HCT116 (cell line): ENCODE results near the gene CYP24A1. TPM values are rescaled to one million over a fixed set of nuclear protein-coding genes. Genes with fewer than 3 reads are reported as not detected.
A peak's percentile ranks its signal among the peaks of the same experiment; 100 is the strongest.

Source experiments
- ATAC-seq: fragments of 200-7000 bp; cut with Tn5 transposase; 2 replicates; pipeline ENCODE4 v1.9.1; 2020; ENCODE audit warnings: mild to moderate bottlenecking, moderate library complexity
- BruUV-seq: library from RNA; stranded (reverse); fragments of 400-500 nt; replicated peaks from 2 replicates; lab custom pipeline; 2021; lab: Mats Ljungman, UMichigan
- CTCF ChIA-PET: fragments of 300-600 bp; sonication (Branson Sonifier 250); formaldehyde crosslinking; loops from one replicate; lab custom pipeline; 2021; ENCODE audit warnings: antibody characterized with exemption; lab: Charles Lee
- POLR2A ChIA-PET: fragments of 300-600, 350-600 bp; sonication (Branson Sonifier 250); formaldehyde crosslinking; loops from one replicate; lab custom pipeline; 2021; ENCODE audit warnings: antibody characterized with exemption; lab: Charles Lee
- RAD21 ChIA-PET, 2 experiments: fragments of 300-600 bp; sonication (Branson Sonifier 250); formaldehyde crosslinking; loops; one replicate each; lab custom pipeline; 2023; ENCODE audit warnings: low total read pairs in 2 of 2; ENCODE audit not compliant: uncharacterized antibody in 2 of 2, unreplicated experiment in 2 of 2, low non-redundant PET in 1 of 2; lab: Charles Lee
- DNase-seq: peaks from one replicate; pipeline ENCODE4 v3.0.0-alpha.2; 2010; ENCODE audit warnings: low read depth, low spot score
- H2AFZ ChIP-seq: fragments of 200-600 bp; shearing (Covaris generic), sonication (generic); 2 replicates; pipeline ENCODE4 v1.6.1; 2017; ENCODE audit warnings: low read depth, mixed run types, mixed read lengths, antibody characterized with exemption, low read length; ENCODE audit not compliant: poor library complexity, severe bottlenecking
- H3K27ac ChIP-seq: 2 replicates; pipeline ENCODE4 v1.5.1; 2012; ENCODE audit warnings: low read depth, low read length
- H3K27me3 ChIP-seq: fragments of 200-600 bp; sonication (generic); 2 replicates; pipeline ENCODE4 v1.6.1; 2016; ENCODE audit warnings: mixed run types, low read length, mixed read lengths; ENCODE audit not compliant: insufficient read depth
- H3K36me3 ChIP-seq, 2 experiments: fragments of 200-500 bp in 1 of 2; fragments of 200-600 bp in 1 of 2; sonication (Bioruptor generic) in 1 of 2; sonication (generic) in 1 of 2; 2 replicates each; pipeline versions ENCODE4 v1.5.1 to v1.6.1; 2014 to 2016; ENCODE audit warnings: low read length in 2 of 2, inconsistent platforms in 1 of 2, mixed read lengths in 1 of 2, mixed run types in 1 of 2; ENCODE audit not compliant: insufficient read depth in 2 of 2, control insufficient read depth in 1 of 2
- H3K4me1 ChIP-seq, 2 experiments: fragments of 200-600 bp in 1 of 2; sonication (generic) in 1 of 2; 2 replicates each; pipeline versions ENCODE4 v1.5.1 to v1.6.1; 2012 to 2017; ENCODE audit warnings: low read length in 2 of 2, inconsistent platforms in 1 of 2, mild to moderate bottlenecking in 1 of 2, mixed read lengths in 1 of 2, mixed run types in 1 of 2, moderate library complexity in 1 of 2; ENCODE audit not compliant: insufficient read depth in 2 of 2, control insufficient read depth in 1 of 2
- H3K4me2 ChIP-seq: fragments of 200-600 bp; sonication (generic); 2 replicates; pipeline ENCODE4 v1.6.1; 2017; ENCODE audit warnings: mixed run types, low read length, mixed read lengths
- H3K4me3 ChIP-seq, 2 experiments: fragments of 200-600 bp in 1 of 2; sonication (generic) in 1 of 2; replicated peaks in 1 of 2; 2 replicates each; pipeline ENCODE4 v1.5.1; 2011 to 2016; ENCODE audit warnings: low read length in 2 of 2, control low read depth in 1 of 2, low read depth in 1 of 2, mild to moderate bottlenecking in 1 of 2, mixed read lengths in 1 of 2, mixed run types in 1 of 2
- H3K79me2 ChIP-seq: fragments of 200-600 bp; sonication (generic); 2 replicates; pipeline ENCODE4 v1.6.1; 2017; ENCODE audit warnings: mild to moderate bottlenecking, mixed run types, low read length, moderate library complexity, mixed read lengths; ENCODE audit not compliant: insufficient read depth
- H3K9ac ChIP-seq: fragments of 200-600 bp; sonication (generic); 2 replicates; pipeline ENCODE4 v1.6.1; 2016; ENCODE audit warnings: low read length, mixed read lengths
- H3K9me2 ChIP-seq: fragments of 200-600 bp; sonication (generic), shearing (Covaris generic); 2 replicates; pipeline ENCODE4 v1.6.1; 2017; ENCODE audit warnings: mixed run types, mild to moderate bottlenecking, moderate library complexity; ENCODE audit not compliant: insufficient read depth
- H3K9me3 ChIP-seq, 2 experiments: fragments of 200-500 bp in 1 of 2; fragments of 200-600 bp in 1 of 2; sonication (Bioruptor generic) in 1 of 2; sonication (generic) in 1 of 2; 2 replicates each; pipeline ENCODE4 v1.6.1; 2014 to 2017; ENCODE audit warnings: low read length in 2 of 2, mixed read lengths in 2 of 2, inconsistent platforms in 1 of 2, low read depth in 1 of 2, mild to moderate bottlenecking in 1 of 2, mixed run types in 1 of 2, moderate library complexity in 1 of 2; ENCODE audit not compliant: control insufficient read depth in 1 of 2, insufficient read depth in 1 of 2
- H4K20me1 ChIP-seq: fragments of 200-600 bp; sonication (generic), shearing (Covaris generic); 2 replicates; pipeline ENCODE4 v1.6.1; 2017; ENCODE audit warnings: mixed run types, mild to moderate bottlenecking, moderate library complexity; ENCODE audit not compliant: insufficient read depth
- CBX3 ChIP-seq: IDR thresholded peaks from 2 replicates; pipeline ENCODE4 v1.6.1; 2012; ENCODE audit warnings: low read depth
- ELF1 ChIP-seq: IDR thresholded peaks from 2 replicates; pipeline ENCODE4 v1.6.1; 2012; ENCODE audit warnings: low read depth, borderline replicate concordance
- EZH2 ChIP-seq: fragments of 200-600 bp; sonication (generic); IDR thresholded peaks from 2 replicates; pipeline ENCODE4 v1.6.1; 2017; ENCODE audit warnings: antibody characterized with exemption, mixed run types
- EZH2phosphoT487 ChIP-seq: fragments of 200-600 bp; IDR thresholded peaks from 2 replicates; pipeline ENCODE4 v1.6.1; 2018; ENCODE audit warnings: antibody characterized with exemption, borderline replicate concordance
- FOSL1 ChIP-seq: IDR thresholded peaks from 2 replicates; pipeline ENCODE4 v1.6.1; 2012; ENCODE audit warnings: low read depth
- JUND ChIP-seq: IDR thresholded peaks from 2 replicates; pipeline ENCODE4 v1.6.1; 2012
- POLR2A ChIP-seq: IDR thresholded peaks from 2 replicates; pipeline ENCODE4 v1.7.0; 2011; ENCODE audit warnings: borderline replicate concordance; ENCODE audit not compliant: insufficient read depth, insufficient read length; ENCODE audit errors: extremely low read depth
- POLR2AphosphoS5 ChIP-seq: IDR thresholded peaks from 2 replicates; pipeline ENCODE4 v1.6.1; 2011; ENCODE audit warnings: mild to moderate bottlenecking, low read depth, low read length, moderate library complexity
- RAD21 ChIP-seq: IDR thresholded peaks from 2 replicates; pipeline ENCODE4 v1.6.1; 2012; ENCODE audit warnings: low read depth, mild to moderate bottlenecking
- REST ChIP-seq: IDR thresholded peaks from 2 replicates; pipeline ENCODE4 v1.6.1; 2012; ENCODE audit warnings: low read depth
- SP1 ChIP-seq: IDR thresholded peaks from 2 replicates; pipeline ENCODE4 v1.6.1; 2012; ENCODE audit warnings: low read depth
- SRF ChIP-seq: IDR thresholded peaks from 2 replicates; pipeline ENCODE4 v1.6.1; 2012; ENCODE audit warnings: low read depth
- ZBTB33 ChIP-seq: IDR thresholded peaks from 2 replicates; pipeline ENCODE4 v1.6.1; 2011; ENCODE audit warnings: mild to moderate bottlenecking, low read length, moderate library complexity; ENCODE audit not compliant: insufficient replicate concordance; ENCODE audit errors: extremely low read depth
- ZFX ChIP-seq: fragments of 450-650 bp; IDR thresholded peaks from 2 replicates; pipeline ENCODE4 v1.6.1; 2017
- ZNF274 ChIP-seq: fragments of 200-500 bp; sonication (Bioruptor generic); IDR thresholded peaks from 2 replicates; pipeline ENCODE4 v1.6.1; 2014; ENCODE audit warnings: mild to moderate bottlenecking, low read depth, low read length, inconsistent platforms
- intact Hi-C: fragments of 100-400 bp; cut with micrococcal nuclease; formaldehyde crosslinking; loops from 2 replicates; pipeline ENCODE4 v1.10.0; 2022
- total RNA-seq: library from RNA; stranded (reverse); gene quantifications from one replicate; pipeline ENCODE4 v1.2.1, GENCODE V29; 2021; ENCODE audit not compliant: unreplicated experiment
- TF ChIP-seq, protein P1 (sequence below): IDR thresholded peaks from 2 replicates; pipeline ENCODE4 v1.6.1; 2012
- TF ChIP-seq, protein P2 (sequence below): IDR thresholded peaks from 2 replicates; pipeline ENCODE4 v1.6.1; 2012
- TF ChIP-seq, protein P3 (sequence below), 3 experiments: fragments of 200-600 bp in 1 of 3; sonication (generic) in 1 of 3; IDR thresholded peaks in 2 of 3; conservative IDR thresholded peaks in 1 of 3; 2 replicates each; pipeline ENCODE4 v1.5.1; 2012 to 2017; ENCODE audit warnings: low read depth in 2 of 3, low read length in 2 of 3, antibody characterized with exemption in 1 of 3, borderline replicate concordance in 1 of 3, control low read depth in 1 of 3, mild to moderate bottlenecking in 1 of 3, mixed read lengths in 1 of 3, mixed run types in 1 of 3, moderate library complexity in 1 of 3; ENCODE audit not compliant: insufficient read depth in 1 of 3

The CYP24A1 gene
- total RNA-seq, 1 experiment from 2014 or later: 267 TPM

DNA sequence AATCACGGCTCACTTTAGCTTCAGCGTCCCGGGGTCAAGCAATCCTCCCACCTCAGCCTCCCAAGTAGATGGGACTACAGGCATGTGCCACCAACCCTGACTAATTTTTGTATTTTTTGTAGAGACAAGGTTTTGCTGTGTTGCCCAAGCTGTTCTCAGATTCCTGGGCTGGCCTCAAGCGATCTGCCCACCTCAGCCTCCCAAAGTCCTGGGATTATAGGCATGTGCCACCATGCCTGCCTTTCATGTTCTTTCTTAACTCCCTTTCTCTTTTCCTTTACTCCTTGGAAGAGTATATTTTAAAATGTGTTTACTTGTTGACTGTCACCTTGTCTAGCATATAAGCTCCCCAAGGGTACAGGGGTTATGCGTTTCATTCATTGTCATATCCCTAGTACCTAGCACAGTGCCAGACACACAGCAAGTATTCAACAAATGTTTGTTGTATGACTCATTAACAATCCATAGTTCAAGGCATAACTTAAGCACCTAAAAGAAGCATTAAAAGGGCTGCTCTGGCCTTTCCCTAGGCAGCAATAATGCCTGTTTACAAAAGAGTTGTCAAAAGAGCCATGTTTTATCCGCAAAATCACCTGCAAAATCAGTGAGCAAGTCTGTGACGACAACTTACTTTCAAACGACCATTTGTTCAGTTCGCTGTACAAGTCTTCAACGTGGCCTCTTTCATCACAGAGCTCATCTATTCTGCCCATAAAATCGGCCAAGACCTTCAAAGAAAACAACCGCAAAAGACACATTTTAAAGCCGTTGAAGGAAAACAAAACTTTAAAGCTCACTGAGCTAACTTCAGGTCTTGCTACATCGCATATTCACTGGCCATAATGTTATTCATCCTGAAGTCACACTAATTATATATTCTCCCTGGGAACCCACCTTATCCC, 4.6 kb downstream of the CYP24A1 start:
- Histone ChIP-seq H4K20me1 (no peaks in the 10 kb centered on the region), H3K36me3 (peaks cover 8 to 24% of the 10 kb centered on the region in 2 experiments; a peak in 3 of 4 replicates), H3K27ac (peak overlapping the region; percentile 94), H3K27me3 (no peaks in the 10 kb centered on the region), H3K4me2 (peak overlapping the region; percentile 94), H3K9me3 (no peaks in the 10 kb centered on the region), H3K79me2 (peaks cover 53% of the 10 kb centered on the region; the same call in 1 of the 2 replicates), H3K9me2 (no peaks in the 10 kb centered on the region), H2AFZ (no peak overlapping the region), H3K4me3 (peak overlapping the region; percentile 40 to 44), H3K9ac (peak overlapping the region; percentile 82), H3K4me1 (peaks cover 77 to 86% of the 10 kb centered on the region in 2 experiments)
- peak; percentile 66 for DNase-seq
- POLR2A ChIA-PET: interaction anchor here (0.9 to 2.3 kb wide), 8 partner anchors 9 to 44 kb away, joined by 3 to 14 read pairs (median 4); no protein-coding TSS in a partner anchor
- BruUV-seq: TSS peak; percentile 50
- RAD21 ChIA-PET: interaction anchor here (1.1 to 2.4 kb wide), 2 partner anchors 30 to 72 kb away, joined by 4 to 10 read pairs; no protein-coding TSS in a partner anchor
- intact Hi-C loops: no loop called here
- ATAC-seq: peak; percentile 49
- CTCF ChIA-PET: interaction anchor here (1.0 to 3.7 kb wide), 4 partner anchors 14 to 66 kb away, joined by 3 to 15 read pairs (median 4); no protein-coding TSS in a partner anchor
- no peak for TF ChIP-seq ZFX
- peak; percentile 86 for TF ChIP-seq CBX3
- TF ChIP-seq ZBTB33: no peak
- no peak for TF ChIP-seq ZNF274
- no peak for TF ChIP-seq REST
- TF ChIP-seq, protein P1, sequence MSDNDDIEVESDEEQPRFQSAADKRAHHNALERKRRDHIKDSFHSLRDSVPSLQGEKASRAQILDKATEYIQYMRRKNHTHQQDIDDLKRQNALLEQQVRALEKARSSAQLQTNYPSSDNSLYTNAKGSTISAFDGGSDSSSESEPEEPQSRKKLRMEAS: peak; percentile 50
- peak; percentile 15 for TF ChIP-seq POLR2A
- peak; percentile 47 for TF ChIP-seq SP1
- no peak for TF ChIP-seq ELF1
- no peak for TF ChIP-seq RAD21
- TF ChIP-seq, protein P2, sequence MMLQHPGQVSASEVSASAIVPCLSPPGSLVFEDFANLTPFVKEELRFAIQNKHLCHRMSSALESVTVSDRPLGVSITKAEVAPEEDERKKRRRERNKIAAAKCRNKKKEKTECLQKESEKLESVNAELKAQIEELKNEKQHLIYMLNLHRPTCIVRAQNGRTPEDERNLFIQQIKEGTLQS: no peak
- peak; percentile 80 for TF ChIP-seq FOSL1
- TF ChIP-seq, protein P3, sequence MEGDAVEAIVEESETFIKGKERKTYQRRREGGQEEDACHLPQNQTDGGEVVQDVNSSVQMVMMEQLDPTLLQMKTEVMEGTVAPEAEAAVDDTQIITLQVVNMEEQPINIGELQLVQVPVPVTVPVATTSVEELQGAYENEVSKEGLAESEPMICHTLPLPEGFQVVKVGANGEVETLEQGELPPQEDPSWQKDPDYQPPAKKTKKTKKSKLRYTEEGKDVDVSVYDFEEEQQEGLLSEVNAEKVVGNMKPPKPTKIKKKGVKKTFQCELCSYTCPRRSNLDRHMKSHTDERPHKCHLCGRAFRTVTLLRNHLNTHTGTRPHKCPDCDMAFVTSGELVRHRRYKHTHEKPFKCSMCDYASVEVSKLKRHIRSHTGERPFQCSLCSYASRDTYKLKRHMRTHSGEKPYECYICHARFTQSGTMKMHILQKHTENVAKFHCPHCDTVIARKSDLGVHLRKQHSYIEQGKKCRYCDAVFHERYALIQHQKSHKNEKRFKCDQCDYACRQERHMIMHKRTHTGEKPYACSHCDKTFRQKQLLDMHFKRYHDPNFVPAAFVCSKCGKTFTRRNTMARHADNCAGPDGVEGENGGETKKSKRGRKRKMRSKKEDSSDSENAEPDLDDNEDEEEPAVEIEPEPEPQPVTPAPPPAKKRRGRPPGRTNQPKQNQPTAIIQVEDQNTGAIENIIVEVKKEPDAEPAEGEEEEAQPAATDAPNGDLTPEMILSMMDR (IDR thresholded peaks at IDR 0.05 in 2 of 3, conservative IDR thresholded peaks at IDR 0.05 in 1 of 3; ENCODE audit: borderline replicate concordance in 1 of 3, insufficient read depth in 1 of 3, low read depth in 2 of 3, low read length in 2 of 3): no peak
- no peak for TF ChIP-seq EZH2phosphoT487
- TF ChIP-seq JUND: peak; percentile 77
- TF ChIP-seq SRF: no peak
- TF ChIP-seq EZH2: no peak
- TF ChIP-seq POLR2AphosphoS5: peak; percentile 23; the same call in 1 of the 2 replicates
